GM21619 (cell line): ENCODE measurements around the gene ZNF146.
"Not testable (repeated sequence)": the region's sequence is repeated elsewhere in the genome, so short reads cannot be mapped to it uniquely, and the experiment has no call there.

Experiments
- ATAC-seq: cut with Tn5 transposase; IDR thresholded peaks from one replicate; pipeline ENCODE4 v1.9.1; 2021; ENCODE audit not compliant: unreplicated experiment

Gene ZNF146

GRCh38 chr19:36214386-36215275 is at the start of gene ZNF146, which contains the start of gene ZNF565:
Gene ZNF146, plus strand, starts transcription at chr19:36215106. Its CDS starts 21,335 bp downstream, at chr19:36236441.
Gene ZNF565, minus strand, starts transcription at chr19:36214665. Its CDS starts 12,680 bp downstream, at chr19:36201985.
- peak; percentile 86 for ATAC-seq

- no peak for ATAC-seq
Observed at GRCh38 chr19:36169084-36169760, 45.7 kb upstream of the ZNF146 start.

- no peak for ATAC-seq
Observed at GRCh38 chr19:36172852-36173251, 42.1 kb upstream of the ZNF146 start.

- ATAC-seq, result not testable (repeated sequence)
Observed at GRCh38 chr19:36173846-36174245, 41.1 kb upstream of the ZNF146 start.

- ATAC-seq, result not testable (repeated sequence)
Observed at GRCh38 chr19:36179077-36179476, 35.8 kb upstream of the ZNF146 start.

- no peak for ATAC-seq
Observed at GRCh38 chr19:36182612-36183244, 32.2 kb upstream of the ZNF146 start.

GRCh38 chr19:36183245-36183628 is 31.7 kb upstream of the ZNF146 start:
- ATAC-seq, result no peak

GRCh38 chr19:36186722-36187121 is 28.2 kb upstream of the ZNF146 start:
- ATAC-seq, result not testable (repeated sequence)

GRCh38 chr19:36196249-36196648 is 18.7 kb upstream of the ZNF146 start:
- ATAC-seq, result no peak

- no peak for ATAC-seq
Observed at GRCh38 chr19:36198119-36198518, 16.8 kb upstream of the ZNF146 start.

GRCh38 chr19:36201684-36202083 is 13.2 kb upstream of the ZNF146 start:
- no peak for ATAC-seq

GRCh38 chr19:36203293-36203692 is 11.6 kb upstream of the ZNF146 start:
- no peak for ATAC-seq

GRCh38 chr19:36207605-36208252 is 7.2 kb upstream of the ZNF146 start:
- peak; percentile 50 for ATAC-seq

GRCh38 chr19:36209372-36209771 is 5.5 kb upstream of the ZNF146 start:
- ATAC-seq, result no peak

- ATAC-seq, result no peak
Observed at GRCh38 chr19:36210497-36210896, 4.4 kb upstream of the ZNF146 start.

GRCh38 chr19:36212895-36213294 is 2.0 kb upstream of the ZNF146 start:
- ATAC-seq, result no peak

GRCh38 chr19:36215276-36216123 is 594 bp downstream of the ZNF146 start:
- ATAC-seq, result no peak

- no peak for ATAC-seq
Observed at GRCh38 chr19:36221474-36221873, 6.6 kb downstream of the ZNF146 start.

GRCh38 chr19:36222503-36222902 is 7.6 kb downstream of the ZNF146 start:
- no peak for ATAC-seq

GRCh38 chr19:36225219-36225892 is 10.4 kb downstream of the ZNF146 start:
- ATAC-seq, result no peak
